ENCODE results near the gene FOXJ1.
A peak's percentile ranks its signal among the peaks of the same experiment; 100 is the strongest.

Gene FOXJ1

GRCh38 chr17:76131051-76131691 is 9.9 kb downstream of the FOXJ1 start (continued):
- no peak for TF ChIP-seq AEBP2 (tag by site-specific recombination; IDR thresholded peaks at IDR 0.05; ENCODE audit: borderline replicate concordance)
- no peak for TF ChIP-seq ZFHX2 (tag by site-specific recombination; conservative IDR thresholded peaks at IDR 0.05)

- Histone ChIP-seq H3K4me1 (ENCODE audit: control insufficient read depth, insufficient read depth, low read length) (peaks cover 4% of the 10 kb centered on the region), H3K9me3 (ENCODE audit: control insufficient read depth, insufficient read depth, low read depth, low read length) (no peaks in the 10 kb centered on the region), H3K36me3 (ENCODE audit: control insufficient read depth in 2 of 2, insufficient read depth in 1 of 2, low read length in 2 of 2) (no peaks in the 10 kb centered on the region), H3K27ac (ENCODE audit: extremely low read depth, low read depth, low read length) (no peak overlapping the region), H3K4me3 (ENCODE audit: low read depth, low read length) (no peak overlapping the region)
- ChIA-PET POLR2A (interaction anchor here (0.6 kb wide), 1 partner anchor 50 kb away, joined by 8 read pairs; no protein-coding TSS in a partner anchor), CTCF (interaction anchor here (0.6 to 1.8 kb wide), 6 partner anchors 9 to 149 kb away, joined by 3 to 10 read pairs (median 4); no protein-coding TSS in a partner anchor)
- TF ChIP-seq PRDM6 (tag by site-specific recombination; IDR thresholded peaks at IDR 0.05) (no peak), ZNF501 (tag by site-specific recombination; IDR thresholded peaks at IDR 0.05) (no peak), OSR2 (tag by site-specific recombination; IDR thresholded peaks at IDR 0.05) (no peak), ZIC2 (tag by site-specific recombination; IDR thresholded peaks at IDR 0.05) (no peak), ZNF658 (tag by site-specific recombination; IDR thresholded peaks at IDR 0.05) (no peak)
Measured at GRCh38 chr17:76130473-76130872, 10.6 kb downstream of the FOXJ1 start.

- no peak overlapping the region for H3K27ac ChIP-seq (ENCODE audit: extremely low read depth, low read depth, low read length)
- H3K9me3 ChIP-seq (ENCODE audit: control insufficient read depth, insufficient read depth, low read depth, low read length) = no peaks in the 10 kb centered on the region
- ChIA-PET POLR2A (interaction anchor here (0.5 kb wide), 1 partner anchor 65 kb away, joined by 6 read pairs; no protein-coding TSS in a partner anchor), CTCF (interaction anchor here (0.5 to 11.8 kb wide), 17 partner anchors 8 to 258 kb away, joined by 3 to 191 read pairs (median 6); partner anchors contain the start of genes FOXJ1, SPHK1 and UBALD2)
- no peaks in the 10 kb centered on the region for H3K4me1 ChIP-seq (ENCODE audit: control insufficient read depth, insufficient read depth, low read length)
- H3K4me3 ChIP-seq (ENCODE audit: low read depth, low read length) = no peak overlapping the region
- no peaks in the 10 kb centered on the region for H3K36me3 ChIP-seq (ENCODE audit: control insufficient read depth in 2 of 2, insufficient read depth in 1 of 2, low read length in 2 of 2)
- TF ChIP-seq OVOL3 (tag by site-specific recombination; IDR thresholded peaks at IDR 0.05) (no peak), ZNF701 (tag by site-specific recombination; IDR thresholded peaks at IDR 0.05) (no peak), ZNF580 (tag by site-specific recombination; IDR thresholded peaks at IDR 0.05) (0 out of 2 replicates have a peak, but pooled peaks have one; percentile 59), INSM2 (tag by site-specific recombination; IDR thresholded peaks at IDR 0.05) (no peak), ZNF138 (tag by site-specific recombination; IDR thresholded peaks at IDR 0.05; ENCODE audit: borderline replicate concordance) (no peak), MZF1 (tag by site-specific recombination; IDR thresholded peaks at IDR 0.05; ENCODE audit: borderline replicate concordance) (peak; percentile 86; the same call in 1 of the 2 replicates), ZNF146 (tag by site-specific recombination; IDR thresholded peaks at IDR 0.05) (peak; percentile 96), ZNF423 (tag by site-specific recombination; IDR thresholded peaks at IDR 0.05) (no peak), ZNF830 (tag by site-specific recombination; IDR thresholded peaks at IDR 0.05; ENCODE audit: low read depth) (no peak), ZBTB7A (tag by site-specific recombination; IDR thresholded peaks at IDR 0.05; ENCODE audit: low read depth) (no peak), ZNF2 (tag by site-specific recombination; IDR thresholded peaks at IDR 0.05) (no peak), ZNF692 (tag by site-specific recombination; IDR thresholded peaks at IDR 0.05) (no peak), ZNF529 (tag by site-specific recombination; IDR thresholded peaks at IDR 0.05; ENCODE audit: insufficient replicate concordance) (no peak), MEIS1 (CRISPR knock-in tag; IDR thresholded peaks at IDR 0.05; ENCODE audit: borderline replicate concordance) (no peak), ZFP37 (tag by site-specific recombination; IDR thresholded peaks at IDR 0.05) (no peak), ZNF433 (tag by site-specific recombination; IDR thresholded peaks at IDR 0.05; ENCODE audit: low read depth) (no peak), ZNF626 (tag by site-specific recombination; IDR thresholded peaks at IDR 0.05) (no peak), ZNF792 (tag by site-specific recombination; IDR thresholded peaks at IDR 0.05) (no peak)
Measured at GRCh38 chr17:76125922-76126321, 15.1 kb downstream of the FOXJ1 start.

All from HEK293 (cell line).